Colonic mucosa (tissue), 4 donors: ENCODE results near the gene TMEM132D. TPM values are rescaled to one million over a fixed set of nuclear protein-coding genes. Genes with fewer than 3 reads are reported as not detected.
"Not testable (repeated sequence)": the region's sequence is repeated elsewhere in the genome, so short reads cannot be mapped to it uniquely, and the experiment has no call there.

ENCODE experiments used
- DNase-seq: peaks from one replicate; pipeline ENCODE4 v3.0.0-alpha.2; 2020
- H3K27ac ChIP-seq: fragments of 200-600 bp; one replicate; pipeline ENCODE4 v1.8.0; 2021
- H3K27me3 ChIP-seq: fragments of 200-600 bp; one replicate; pipeline ENCODE4 v1.8.0; 2021
- H3K36me3 ChIP-seq: fragments of 200-600 bp; one replicate; pipeline ENCODE4 v1.8.0; 2021
- H3K4me1 ChIP-seq: fragments of 200-600 bp; one replicate; pipeline ENCODE4 v1.8.0; 2021; ENCODE audit warnings: mild to moderate bottlenecking
- H3K4me3 ChIP-seq: fragments of 200-600 bp; one replicate; pipeline ENCODE4 v1.8.0; 2021
- H3K9ac ChIP-seq, 2 donors: one replicate each; pipeline ENCODE4 v1.7.0; 2013; ENCODE audit warnings: control low read depth in 2 of 2, low read depth in 2 of 2, low read length in 2 of 2
- H3K9me3 ChIP-seq: fragments of 200-600 bp; one replicate; pipeline ENCODE4 v1.8.0; 2021
- intact Hi-C: fragments of 100-400 bp; cut with DNase I; formaldehyde crosslinking; loops from one replicate; pipeline ENCODE4 v1.14.1; 2022
- total RNA-seq, 2 donors: library from RNA; stranded (reverse); fragmentation: NEBNext Ultra II Directional in 1 of 2; extraction: Animal tissue kit (Norgen Biotek cat#: 25700) in 1 of 2; gene quantifications; one replicate each; pipeline ENCODE4 v1.2.1, GENCODE V29; 2021
- TF ChIP-seq, protein P1 (sequence below): fragments of 200-600 bp; IDR thresholded peaks from one replicate; pipeline ENCODE4 v1.8.0; 2022; ENCODE audit warnings: antibody characterized with exemption, mild to moderate bottlenecking
- donor health status: healthy.
- donor health status: DM: no; HTN: no; CAD: no.
- donor health status: DM: no; HTN: no; CAD: no.

Gene TMEM132D
- total RNA-seq, 2 donors from 2014 or later, result 0.17 to 0.32 TPM

DNA sequence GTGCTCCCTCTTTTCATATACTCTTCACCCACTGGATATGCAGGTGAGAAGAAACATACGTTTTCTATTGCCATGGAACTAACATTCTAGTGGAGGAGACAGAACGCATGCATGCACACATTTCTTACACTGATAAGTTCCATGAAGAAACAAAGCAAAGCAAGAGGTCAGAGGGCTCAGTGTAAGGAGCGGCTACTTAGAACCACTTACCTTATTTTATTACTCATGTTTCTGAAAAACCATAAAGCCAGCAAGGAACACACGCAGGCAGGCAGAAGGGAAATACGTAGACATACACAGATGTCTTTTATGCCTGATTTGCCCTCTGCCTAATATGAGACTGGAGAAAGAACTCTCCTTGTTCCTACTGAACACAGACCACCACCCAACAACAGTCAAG lies 362.9 kb downstream of the TMEM132D start:
- TF ChIP-seq, protein P1, sequence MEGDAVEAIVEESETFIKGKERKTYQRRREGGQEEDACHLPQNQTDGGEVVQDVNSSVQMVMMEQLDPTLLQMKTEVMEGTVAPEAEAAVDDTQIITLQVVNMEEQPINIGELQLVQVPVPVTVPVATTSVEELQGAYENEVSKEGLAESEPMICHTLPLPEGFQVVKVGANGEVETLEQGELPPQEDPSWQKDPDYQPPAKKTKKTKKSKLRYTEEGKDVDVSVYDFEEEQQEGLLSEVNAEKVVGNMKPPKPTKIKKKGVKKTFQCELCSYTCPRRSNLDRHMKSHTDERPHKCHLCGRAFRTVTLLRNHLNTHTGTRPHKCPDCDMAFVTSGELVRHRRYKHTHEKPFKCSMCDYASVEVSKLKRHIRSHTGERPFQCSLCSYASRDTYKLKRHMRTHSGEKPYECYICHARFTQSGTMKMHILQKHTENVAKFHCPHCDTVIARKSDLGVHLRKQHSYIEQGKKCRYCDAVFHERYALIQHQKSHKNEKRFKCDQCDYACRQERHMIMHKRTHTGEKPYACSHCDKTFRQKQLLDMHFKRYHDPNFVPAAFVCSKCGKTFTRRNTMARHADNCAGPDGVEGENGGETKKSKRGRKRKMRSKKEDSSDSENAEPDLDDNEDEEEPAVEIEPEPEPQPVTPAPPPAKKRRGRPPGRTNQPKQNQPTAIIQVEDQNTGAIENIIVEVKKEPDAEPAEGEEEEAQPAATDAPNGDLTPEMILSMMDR, result no peak
- no peak overlapping the region for H3K4me3 ChIP-seq
- H3K27ac ChIP-seq, result no peak overlapping the region
- no peaks in the 10 kb centered on the region for H3K27me3 ChIP-seq
- no peaks in the 10 kb centered on the region for H3K4me1 ChIP-seq
- H3K36me3 ChIP-seq, result no peaks in the 10 kb centered on the region
- no peak overlapping the region for H3K9ac ChIP-seq
- intact Hi-C loops, result no loop called here
- DNase-seq, result no peak
- H3K9me3 ChIP-seq, result no peaks in the 10 kb centered on the region

DNA sequence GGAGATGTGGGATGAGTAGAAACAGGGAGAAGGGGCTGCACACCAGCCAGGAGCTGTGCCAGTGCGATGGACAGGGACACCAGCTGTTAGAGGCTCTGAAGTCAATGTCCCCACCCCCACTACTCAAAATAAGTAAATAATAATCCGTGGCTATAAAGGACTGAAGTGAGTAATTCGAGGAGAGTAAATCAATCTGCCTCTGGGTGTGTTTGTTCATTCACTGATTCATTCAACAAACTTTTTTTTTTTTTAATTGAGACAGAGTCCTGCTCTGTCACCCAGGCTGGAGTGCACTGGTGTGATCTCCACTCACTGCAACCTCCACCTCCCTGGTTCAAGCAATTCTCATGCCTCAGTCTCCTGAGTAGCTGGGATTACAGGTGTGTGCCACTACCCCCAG lies 363.6 kb downstream of the TMEM132D start:
- Histone ChIP-seq H3K9me3 (no peaks in the 10 kb centered on the region), H3K4me3 (no peak overlapping the region), H3K27ac (no peak overlapping the region), H3K4me1 (no peaks in the 10 kb centered on the region), H3K27me3 (no peaks in the 10 kb centered on the region), H3K9ac (no peak overlapping the region), H3K36me3 (no peaks in the 10 kb centered on the region)
- DNase-seq, result no peak
- TF ChIP-seq, protein P1, result no peak
- intact Hi-C loops, result no loop called here

DNA sequence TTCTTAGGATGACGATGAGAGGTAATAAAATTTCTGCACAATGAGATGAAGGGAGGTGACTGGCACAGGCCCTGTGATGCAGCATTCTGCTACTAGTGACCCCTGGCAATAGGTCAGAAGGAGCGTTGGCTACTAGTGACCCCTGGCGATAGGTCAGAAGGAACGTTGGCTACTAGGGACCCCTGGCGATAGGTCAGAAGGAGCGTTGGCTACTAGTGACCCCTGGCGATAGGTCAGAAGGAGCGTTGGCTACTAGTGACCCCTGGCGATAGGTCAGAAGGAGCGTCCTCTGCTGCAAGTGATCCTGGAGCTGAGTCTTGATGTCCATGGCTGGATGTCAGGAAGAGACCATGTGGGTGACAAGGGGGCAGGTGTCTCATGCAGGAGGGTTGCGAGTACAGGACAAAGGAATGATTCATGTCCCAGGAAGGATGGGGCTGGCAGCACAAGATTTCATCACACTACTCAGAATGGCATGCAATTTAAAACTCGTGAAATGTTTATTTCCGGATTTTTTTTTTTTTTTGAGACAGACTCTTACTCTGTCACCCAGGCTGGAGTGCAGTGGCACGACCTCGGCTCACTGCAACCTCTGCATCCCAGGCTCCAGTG lies 365.0 kb downstream of the TMEM132D start:
- H3K9me3 ChIP-seq, DNase-seq, H3K4me3 ChIP-seq, H3K4me1 ChIP-seq, H3K36me3 ChIP-seq, intact Hi-C loops, H3K27ac ChIP-seq, H3K9ac ChIP-seq, H3K27me3 ChIP-seq: not testable (repeated sequence)

DNA sequence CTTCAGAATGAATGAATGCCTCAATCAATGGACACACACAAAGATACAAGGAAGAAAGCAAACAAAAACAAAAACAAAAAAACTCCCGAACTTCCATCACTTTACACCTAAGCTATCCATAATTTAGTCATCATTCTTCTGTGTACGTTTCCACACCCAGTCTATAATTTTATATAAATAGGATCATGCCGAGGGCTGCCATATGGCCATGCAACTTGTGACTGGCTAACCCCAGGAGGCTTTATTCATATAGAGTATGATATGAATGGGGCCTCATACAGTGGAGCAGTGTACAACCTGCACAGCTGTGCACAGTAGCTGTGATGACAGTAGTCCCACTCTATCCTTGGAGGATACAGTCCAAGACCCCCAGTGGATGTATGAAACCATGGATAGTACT lies 365.7 kb downstream of the TMEM132D start:
- TF ChIP-seq, protein P1, result no peak
- no peaks in the 10 kb centered on the region for H3K9me3 ChIP-seq

DNA sequence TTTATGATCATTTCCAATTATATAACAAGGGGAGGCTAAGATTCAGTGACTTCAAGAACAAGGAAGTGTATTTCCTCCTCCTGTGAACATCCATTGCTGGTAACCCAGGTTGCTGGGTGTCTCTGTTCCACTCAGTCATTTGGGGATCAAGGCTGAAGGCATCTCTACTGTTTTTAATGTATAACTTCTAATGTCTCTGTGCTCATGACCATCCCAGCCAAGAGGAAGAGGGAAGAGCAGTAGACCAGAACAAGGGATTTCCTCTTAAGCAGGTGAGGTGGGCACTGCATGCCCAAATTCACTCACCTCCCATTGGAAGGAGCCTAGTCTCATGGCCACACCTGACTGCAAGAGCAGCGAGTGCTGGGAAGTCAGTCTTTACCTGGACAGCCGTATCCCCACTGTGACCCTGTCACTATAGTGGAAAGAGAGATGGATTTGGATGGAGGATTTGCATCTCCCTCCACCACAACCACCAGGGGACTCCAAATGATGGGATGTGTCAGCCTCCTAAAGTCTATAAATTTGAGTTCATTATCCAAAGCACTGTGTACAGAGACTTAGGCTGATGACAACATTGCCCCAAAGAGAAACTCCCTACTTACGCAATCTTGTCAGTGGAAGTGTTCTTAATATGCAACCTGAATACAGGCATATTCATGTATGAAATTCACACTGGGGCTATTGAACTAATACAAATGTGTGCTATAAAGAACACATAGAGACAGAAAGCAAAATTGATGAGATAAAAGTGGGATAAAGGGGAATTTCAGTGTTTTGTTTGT lies 368.7 kb downstream of the TMEM132D start:
- TF ChIP-seq, protein P1, result no peak
- H3K27ac ChIP-seq, result no peak overlapping the region
- intact Hi-C loops, result no loop called here
- H3K9me3 ChIP-seq, result no peaks in the 10 kb centered on the region
- DNase-seq, result no peak
- H3K4me1 ChIP-seq, result no peaks in the 10 kb centered on the region
- H3K9ac ChIP-seq, result no peak overlapping the region
- no peaks in the 10 kb centered on the region for H3K27me3 ChIP-seq
- no peak overlapping the region for H3K4me3 ChIP-seq
- no peaks in the 10 kb centered on the region for H3K36me3 ChIP-seq

More for the DNA sequence above, 365.7 kb downstream of the TMEM132D start:
- Histone ChIP-seq H3K36me3 (no peaks in the 10 kb centered on the region), H3K9ac (no peak overlapping the region), H3K27ac (no peak overlapping the region), H3K27me3 (no peaks in the 10 kb centered on the region), H3K4me3 (no peak overlapping the region), H3K4me1 (no peaks in the 10 kb centered on the region)
- intact Hi-C loops, result no loop called here
- no peak for DNase-seq
